HG03139 (cell line): ENCODE data around the gene MRPL16.

Source experiments
- ATAC-seq: cut with Tn5 transposase; IDR thresholded peaks from one replicate; pipeline ENCODE4 v1.9.1; 2021; ENCODE audit not compliant: unreplicated experiment

Gene MRPL16

GRCh38 chr11:59776210-59777066 is 34.1 kb downstream of the MRPL16 start:
- no peak for ATAC-seq

- no peak for ATAC-seq
Measured at GRCh38 chr11:59773083-59773440, 37.5 kb downstream of the MRPL16 start.

GRCh38 chr11:59771605-59772004 is 39.0 kb downstream of the MRPL16 start:
- ATAC-seq: no peak

GRCh38 chr11:59770869-59771268 is 39.7 kb downstream of the MRPL16 start:
- no peak for ATAC-seq

- ATAC-seq: no peak
Measured at GRCh38 chr11:59770319-59770718, 40.3 kb downstream of the MRPL16 start.

- no peak for ATAC-seq
Measured at GRCh38 chr11:59769828-59770227, 40.8 kb downstream of the MRPL16 start.

GRCh38 chr11:59769111-59769510 is 41.5 kb downstream of the MRPL16 start:
- no peak for ATAC-seq

GRCh38 chr11:59767225-59767611 is 43.4 kb downstream of the MRPL16 start:
- no peak for ATAC-seq

GRCh38 chr11:59766542-59767224 is 43.9 kb downstream of the MRPL16 start:
- ATAC-seq: no peak

GRCh38 chr11:59765068-59765735 is 45.4 kb downstream of the MRPL16 start:
- no peak for ATAC-seq

- ATAC-seq: no peak
Measured at GRCh38 chr11:59761993-59762392, 48.6 kb downstream of the MRPL16 start.

- no peak for ATAC-seq
Measured at GRCh38 chr11:59760771-59761170, 49.8 kb downstream of the MRPL16 start.

- ATAC-seq: no peak
Measured at GRCh38 chr11:59759900-59760299, 50.7 kb downstream of the MRPL16 start.

- no peak for ATAC-seq
Measured at GRCh38 chr11:59758401-59759037, 52.1 kb downstream of the MRPL16 start.

- no peak for ATAC-seq
Measured at GRCh38 chr11:59756845-59757244, 53.7 kb downstream of the MRPL16 start.

GRCh38 chr11:59756558-59756840 is 54.1 kb downstream of the MRPL16 start:
- no peak for ATAC-seq
